Transverse colon (tissue), 3 donors: ENCODE data around the gene SLC16A4.

Source experiments
- CTCF ChIP-seq, 5 experiments: fragments of 200-600 bp in 3 of 5; fragments of 450-650 bp in 2 of 5; sonication (generic) in 3 of 5; IDR thresholded peaks; 1 replicate in 2 of 5; 2 replicates in 3 of 5; pipeline ENCODE4 v1.5.1; 2016 to 2017; ENCODE audit warnings: antibody characterized with exemption in 5 of 5, inconsistent platforms in 3 of 5, mild to moderate bottlenecking in 2 of 5, moderate library complexity in 1 of 5
- EP300 ChIP-seq: sonication (generic); formaldehyde crosslinking; IDR thresholded peaks from one replicate; pipeline ENCODE4 v1.6.1; 2017; ENCODE audit warnings: antibody characterized with exemption, low read depth
- POLR2A ChIP-seq: fragments of 450-650 bp; IDR thresholded peaks from one replicate; pipeline ENCODE4 v1.6.1; 2016; ENCODE audit warnings: antibody characterized with exemption, mild to moderate bottlenecking, moderate library complexity

GRCh38 chr1:110390096-110390495 lies 730 bp downstream of the SLC16A4 start:
- no peak for TF ChIP-seq POLR2A
- no peak for TF ChIP-seq CTCF (IDR thresholded peaks at IDR 0.05)
- TF ChIP-seq EP300, result no peak
